Measurements from ENCODE around the gene KCNH6.

The KCNH6 gene

GRCh38 chr17:63496177-63496576 is 27.0 kb upstream of the KCNH6 start:
- no peaks in the 10 kb centered on the region for H3K9me3 Mint-ChIP-seq
- no peak overlapping the region for H3K27ac Mint-ChIP-seq
- H3K4me3 Mint-ChIP-seq = no peak overlapping the region
- ATAC-seq (no peak), DNase-seq (no peak)
- H3K4me1 Mint-ChIP-seq = no peaks in the 10 kb centered on the region
- peaks cover 9% of the 10 kb centered on the region for H3K27me3 Mint-ChIP-seq

GRCh38 chr17:63496663-63497400 is 26.3 kb upstream of the KCNH6 start:
- peak; percentile 31 for ATAC-seq
- no peak overlapping the region for H3K27ac Mint-ChIP-seq
- no peaks in the 10 kb centered on the region for H3K4me1 Mint-ChIP-seq

GRCh38 chr17:63497708-63498483 is 25.3 kb upstream of the KCNH6 start:
- no peak overlapping the region for H3K4me3 Mint-ChIP-seq
- DNase-seq (no peak), ATAC-seq (peak; percentile 47)
- H3K27me3 Mint-ChIP-seq = peaks cover 19% of the 10 kb centered on the region
- H3K27ac Mint-ChIP-seq = no peak overlapping the region
- H3K4me1 Mint-ChIP-seq = no peaks in the 10 kb centered on the region
- no peaks in the 10 kb centered on the region for H3K9me3 Mint-ChIP-seq

More at GRCh38 chr17:63496663-63497400, 26.3 kb upstream of the KCNH6 start:
- Mint-ChIP-seq H3K4me3 (no peak overlapping the region), H3K27me3 (peaks cover 16% of the 10 kb centered on the region), H3K9me3 (no peaks in the 10 kb centered on the region)
- DNase-seq = no peak

GRCh38 chr17:63498626-63499195 is 24.4 kb upstream of the KCNH6 start:
- Mint-ChIP-seq H3K4me1 (no peaks in the 10 kb centered on the region), H3K9me3 (no peaks in the 10 kb centered on the region), H3K27ac (no peak overlapping the region), H3K27me3 (peaks cover 24% of the 10 kb centered on the region), H3K4me3 (no peak overlapping the region)
- DNase-seq = no peak
- no peak for ATAC-seq

- H3K4me1 Mint-ChIP-seq = no peaks in the 10 kb centered on the region
- no peak overlapping the region for H3K4me3 Mint-ChIP-seq
- H3K9me3 Mint-ChIP-seq = peaks cover 6 to 9% of the 10 kb centered on the region in 2 donors
- peaks cover 45% of the 10 kb centered on the region for H3K27me3 Mint-ChIP-seq
- ATAC-seq (no peak), DNase-seq (no peak)
- H3K27ac Mint-ChIP-seq = peak overlapping the region; percentile 4 to 92
Measured at GRCh38 chr17:63500543-63501390, 22.4 kb upstream of the KCNH6 start.

- Mint-ChIP-seq H3K27ac (no peak overlapping the region), H3K4me3 (no peak overlapping the region), H3K27me3 (peaks cover 65% of the 10 kb centered on the region), H3K9me3 (peaks cover 7 to 13% of the 10 kb centered on the region in 2 donors), H3K4me1 (no peaks in the 10 kb centered on the region)
- ATAC-seq (no peak), DNase-seq (no peak)
Measured at GRCh38 chr17:63503341-63503705, 19.8 kb upstream of the KCNH6 start.

- Mint-ChIP-seq H3K4me1 (no peaks in the 10 kb centered on the region), H3K27ac (no peak overlapping the region), H3K27me3 (peaks cover 71% of the 10 kb centered on the region), H3K9me3 (peaks cover 7 to 13% of the 10 kb centered on the region in 2 donors), H3K4me3 (no peak overlapping the region)
- DNase-seq (no peak), ATAC-seq (no peak)
Measured at GRCh38 chr17:63504261-63504660, 18.9 kb upstream of the KCNH6 start.

- DNase-seq = no peak
- no peaks in the 10 kb centered on the region for H3K4me1 Mint-ChIP-seq
- no peak overlapping the region for H3K4me3 Mint-ChIP-seq
- ATAC-seq = no peak
- H3K9me3 Mint-ChIP-seq = peaks cover 7 to 13% of the 10 kb centered on the region in 2 donors
- no peak overlapping the region for H3K27ac Mint-ChIP-seq
- H3K27me3 Mint-ChIP-seq = peaks cover 70% of the 10 kb centered on the region
Measured at GRCh38 chr17:63505341-63505740, 17.8 kb upstream of the KCNH6 start.

- ATAC-seq = no peak
- no peak overlapping the region for H3K27ac Mint-ChIP-seq
- H3K9me3 Mint-ChIP-seq = peaks cover 7 to 13% of the 10 kb centered on the region in 2 donors
- peaks cover 58% of the 10 kb centered on the region for H3K27me3 Mint-ChIP-seq
- no peaks in the 10 kb centered on the region for H3K4me1 Mint-ChIP-seq
- DNase-seq = no peak
- H3K4me3 Mint-ChIP-seq = no peak overlapping the region
Measured at GRCh38 chr17:63506627-63507026, 16.5 kb upstream of the KCNH6 start.

GRCh38 chr17:63511331-63511730 is 11.8 kb upstream of the KCNH6 start:
- Mint-ChIP-seq H3K4me1 (peaks cover 3% of the 10 kb centered on the region), H3K27me3 (peaks cover 55% of the 10 kb centered on the region)

GRCh38 chr17:63512388-63512787 is 10.8 kb upstream of the KCNH6 start:
- Mint-ChIP-seq H3K9me3 (no peaks in the 10 kb centered on the region), H3K4me1 (peaks cover 13% of the 10 kb centered on the region), H3K4me3 (no peak overlapping the region), H3K27ac (no peak overlapping the region), H3K27me3 (peaks cover 45% of the 10 kb centered on the region)
- DNase-seq (no peak), ATAC-seq (no peak)

More at GRCh38 chr17:63511331-63511730, 11.8 kb upstream of the KCNH6 start:
- no peak for DNase-seq
- H3K9me3 Mint-ChIP-seq = no peaks in the 10 kb centered on the region
- no peak for ATAC-seq
- no peak overlapping the region for H3K27ac Mint-ChIP-seq
- no peak overlapping the region for H3K4me3 Mint-ChIP-seq

GRCh38 chr17:63512896-63513644 is 10.1 kb upstream of the KCNH6 start:
- DNase-seq (no peak), ATAC-seq (no peak)
- H3K9me3 Mint-ChIP-seq = no peaks in the 10 kb centered on the region
- H3K4me3 Mint-ChIP-seq = no peak overlapping the region
- H3K27ac Mint-ChIP-seq = no peak overlapping the region
- H3K4me1 Mint-ChIP-seq = peaks cover 16% of the 10 kb centered on the region
- peaks cover 41% of the 10 kb centered on the region for H3K27me3 Mint-ChIP-seq

GRCh38 chr17:63514477-63514876 is 8.7 kb upstream of the KCNH6 start:
- Mint-ChIP-seq H3K4me3 (no peak overlapping the region), H3K27me3 (peaks cover 42% of the 10 kb centered on the region), H3K27ac (peak overlapping the region in 1 of 2 donors; percentile 91), H3K4me1 (peaks cover 16% of the 10 kb centered on the region), H3K9me3 (no peaks in the 10 kb centered on the region)
- no peak for ATAC-seq
- DNase-seq = no peak

GRCh38 chr17:63514974-63515373 is 8.2 kb upstream of the KCNH6 start:
- H3K4me1 Mint-ChIP-seq = peaks cover 16% of the 10 kb centered on the region
- H3K4me3 Mint-ChIP-seq = no peak overlapping the region
- no peaks in the 10 kb centered on the region for H3K9me3 Mint-ChIP-seq
- no peak overlapping the region for H3K27ac Mint-ChIP-seq
- DNase-seq (no peak), ATAC-seq (no peak)
- peaks cover 47% of the 10 kb centered on the region for H3K27me3 Mint-ChIP-seq

- ATAC-seq (no peak), DNase-seq (no peak)
- Mint-ChIP-seq H3K27me3 (peaks cover 50% of the 10 kb centered on the region), H3K4me3 (no peak overlapping the region), H3K27ac (no peak overlapping the region), H3K9me3 (no peaks in the 10 kb centered on the region), H3K4me1 (peaks cover 16% of the 10 kb centered on the region)
Measured at GRCh38 chr17:63515426-63515825, 7.7 kb upstream of the KCNH6 start.

Measured in stimulated activated naive CD8-positive, alpha-beta T cell treated with anti-CD3 and anti-CD28 coated beads, Interleukin-15, amount 100 ng/mL, for 72 hours (primary cell).